Measurements from ENCODE around the gene ATXN7L3. TPM values are rescaled to one million over a fixed set of nuclear protein-coding genes. Genes with fewer than 3 reads are reported as not detected.

The ATXN7L3 gene
- total RNA-seq, 8 experiments from 2014 or later: 32.3 to 59.2 (median 50.3) TPM

- WGBS, 10 experiments: 80 to 100% (median 100%) methylated on average over 1 to 4 of the region's 14 CpGs; no CpG with 5 or more reads in 4 of the 10 experiments
- no peak overlapping the region for H3K4me3 ChIP-seq
- in situ Hi-C loops (cut with MboI; ENCODE audit: low pct_unique_long_range_greater_than_20kb in 2 of 9, low sequenced_read_pairs in 9 of 9, unreplicated experiment in 9 of 9): no loop called here
- H3K4me1 ChIP-seq (replicated peaks in 1 of 2): peaks cover 11% of the 10 kb centered on the region in 2 donors
- no peak overlapping the region for H3K27ac ChIP-seq
- peak in 3 of 8 experiments; percentile 3 to 6 (median 3) for ATAC-seq (replicated peaks in 6 of 8)
Measured at GRCh38 chr17:44193326-44194084, 6.2 kb downstream of the ATXN7L3 start.

DNA sequence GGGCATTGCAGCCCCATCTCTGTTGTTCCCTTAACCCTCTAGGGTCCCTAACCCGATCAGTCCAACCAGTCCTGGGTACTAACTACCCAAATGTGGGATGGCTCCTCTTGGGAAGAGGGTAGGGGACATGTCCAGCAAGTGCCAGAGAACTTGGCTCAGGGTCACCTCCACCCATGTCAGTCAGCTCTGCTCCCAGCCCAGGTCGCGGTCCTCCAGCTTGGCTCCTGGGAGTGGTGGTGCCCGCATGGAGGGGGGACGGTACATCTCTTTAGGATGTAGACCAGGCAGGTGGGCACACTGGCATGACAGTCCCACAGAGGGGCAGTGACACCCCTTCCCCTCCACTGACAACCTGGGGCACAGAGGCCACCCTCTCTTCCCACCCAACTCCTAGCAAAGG, 6.9 kb downstream of the ATXN7L3 start:
- in situ Hi-C loops (cut with MboI; ENCODE audit: low pct_unique_long_range_greater_than_20kb in 2 of 9, low sequenced_read_pairs in 9 of 9, unreplicated experiment in 9 of 9): no loop called here
- peak in 3 of 8 experiments; percentile 5 to 7 (median 6) for ATAC-seq (replicated peaks in 6 of 8)
- WGBS, 10 experiments: 92 to 100% (median 96%) methylated on average over 1 to 4 of the region's 5 CpGs; no CpG with 5 or more reads in 5 of the 10 experiments
- H3K4me3 ChIP-seq: no peak overlapping the region
- no peak overlapping the region for H3K27ac ChIP-seq
- peaks cover 9 to 11% of the 10 kb centered on the region in 2 donors for H3K4me1 ChIP-seq (replicated peaks in 1 of 2)

- Histone ChIP-seq H3K27ac (no peak overlapping the region), H3K4me1 (replicated peaks in 1 of 2) (peaks cover 8% of the 10 kb centered on the region in 2 donors), H3K4me3 (no peak overlapping the region)
- ATAC-seq (replicated peaks in 6 of 8): peak in 4 of 8 experiments; percentile 4 to 14 (median 6)
- in situ Hi-C loops (cut with MboI; ENCODE audit: low pct_unique_long_range_greater_than_20kb in 2 of 9, low sequenced_read_pairs in 9 of 9, unreplicated experiment in 9 of 9): no loop called here
- no CpG with 5 or more reads among the region's 7 CpGs for WGBS, 10 experiments
Measured at GRCh38 chr17:44191941-44192496, 7.7 kb downstream of the ATXN7L3 start.

- WGBS, 10 experiments: 80 to 100% (median 89%) methylated on average over 1 to 4 of the region's 5 CpGs; no CpG with 5 or more reads in 4 of the 10 experiments
- ATAC-seq (replicated peaks in 6 of 8): no peak
- no peak overlapping the region for H3K4me3 ChIP-seq
- in situ Hi-C loops (cut with MboI; ENCODE audit: low pct_unique_long_range_greater_than_20kb in 2 of 9, low sequenced_read_pairs in 9 of 9, unreplicated experiment in 9 of 9): no loop called here
- H3K4me1 ChIP-seq (replicated peaks in 1 of 2): peaks cover 8% of the 10 kb centered on the region in 2 donors
- no peak overlapping the region for H3K27ac ChIP-seq
Measured at GRCh38 chr17:44191369-44191768, 8.3 kb downstream of the ATXN7L3 start.

- 73 to 100% (median 91%) methylated on average over 1 to 6 of the region's 10 CpGs; no CpG with 5 or more reads in 4 of the 10 experiments for WGBS, 10 experiments
- in situ Hi-C loops (cut with MboI; ENCODE audit: low pct_unique_long_range_greater_than_20kb in 2 of 9, low sequenced_read_pairs in 9 of 9, unreplicated experiment in 9 of 9): no loop called here
- no peak for ATAC-seq (replicated peaks in 6 of 8)
Measured at GRCh38 chr17:44190481-44190880, 9.2 kb downstream of the ATXN7L3 start.

GRCh38 chr17:44188576-44189403, 10.9 kb downstream of the ATXN7L3 start:
- Histone ChIP-seq H3K4me1 (replicated peaks in 1 of 2) (peaks cover 17 to 19% of the 10 kb centered on the region in 2 donors), H3K4me3 (no peak overlapping the region), H3K27ac (no peak overlapping the region)
- 25 to 100% (median 88%) methylated on average over 1 to 9 of the region's 12 CpGs; no CpG with 5 or more reads in 1 of the 10 experiments for WGBS, 10 experiments
- ATAC-seq (replicated peaks in 6 of 8): no peak
- in situ Hi-C loops (cut with MboI; ENCODE audit: low pct_unique_long_range_greater_than_20kb in 2 of 9, low sequenced_read_pairs in 9 of 9, unreplicated experiment in 9 of 9): no loop called here

More at GRCh38 chr17:44190481-44190880, 9.2 kb downstream of the ATXN7L3 start:
- Histone ChIP-seq H3K27ac (no peak overlapping the region), H3K4me1 (replicated peaks in 1 of 2) (peaks cover 10% of the 10 kb centered on the region in 2 donors), H3K4me3 (no peak overlapping the region)

DNA sequence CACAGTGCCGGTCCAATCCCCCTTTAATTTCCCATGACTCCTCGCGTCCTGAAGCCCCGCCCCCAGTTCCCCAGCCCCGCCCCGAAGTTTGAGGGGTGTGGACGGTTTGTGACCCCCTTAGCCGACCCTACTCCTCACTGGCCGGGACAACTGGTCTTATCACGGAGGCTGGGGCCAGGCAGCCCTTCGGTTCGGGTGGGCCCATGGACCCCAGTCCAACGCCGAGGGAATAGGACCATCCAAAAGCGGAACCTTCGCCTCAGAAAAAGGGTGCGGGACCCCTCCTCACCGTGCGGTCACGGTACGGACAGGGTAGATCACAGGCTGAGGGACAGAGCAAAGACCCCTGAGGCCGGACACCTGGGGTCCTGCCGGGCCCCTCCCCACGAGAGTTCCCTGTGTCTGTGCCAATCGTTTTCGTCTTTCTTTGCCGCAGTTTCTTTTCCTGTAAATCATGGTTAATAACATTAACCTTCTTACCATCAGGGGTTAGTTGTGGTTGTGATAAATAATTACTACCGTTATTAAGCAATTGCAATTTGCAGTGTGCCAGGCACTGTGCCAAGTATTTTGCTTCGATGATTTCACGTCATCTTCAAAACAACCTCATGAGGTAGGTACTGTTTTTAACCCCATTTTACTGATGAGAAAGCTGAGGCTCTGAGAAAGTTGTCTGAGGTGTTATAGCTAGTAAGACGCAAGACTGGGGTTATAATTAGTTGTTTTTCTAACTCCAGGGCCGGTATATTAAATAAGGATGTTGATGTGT, 12.4 kb downstream of the ATXN7L3 start:
- Histone ChIP-seq H3K27ac (peak overlapping the region; percentile 95), H3K4me1 (replicated peaks in 1 of 2) (peaks cover 17 to 19% of the 10 kb centered on the region in 2 donors), H3K4me3 (peak overlapping the region; percentile 56 to 79 (median 70))
- 0 to 63% (median 10%) methylated on average over 3 to 16 of the region's 32 CpGs for WGBS, 10 experiments
- ATAC-seq (replicated peaks in 6 of 8): peak; percentile 40 to 68 (median 61)
- in situ Hi-C loops (cut with MboI; ENCODE audit: low pct_unique_long_range_greater_than_20kb in 2 of 9, low sequenced_read_pairs in 9 of 9, unreplicated experiment in 9 of 9): no loop called here

DNA sequence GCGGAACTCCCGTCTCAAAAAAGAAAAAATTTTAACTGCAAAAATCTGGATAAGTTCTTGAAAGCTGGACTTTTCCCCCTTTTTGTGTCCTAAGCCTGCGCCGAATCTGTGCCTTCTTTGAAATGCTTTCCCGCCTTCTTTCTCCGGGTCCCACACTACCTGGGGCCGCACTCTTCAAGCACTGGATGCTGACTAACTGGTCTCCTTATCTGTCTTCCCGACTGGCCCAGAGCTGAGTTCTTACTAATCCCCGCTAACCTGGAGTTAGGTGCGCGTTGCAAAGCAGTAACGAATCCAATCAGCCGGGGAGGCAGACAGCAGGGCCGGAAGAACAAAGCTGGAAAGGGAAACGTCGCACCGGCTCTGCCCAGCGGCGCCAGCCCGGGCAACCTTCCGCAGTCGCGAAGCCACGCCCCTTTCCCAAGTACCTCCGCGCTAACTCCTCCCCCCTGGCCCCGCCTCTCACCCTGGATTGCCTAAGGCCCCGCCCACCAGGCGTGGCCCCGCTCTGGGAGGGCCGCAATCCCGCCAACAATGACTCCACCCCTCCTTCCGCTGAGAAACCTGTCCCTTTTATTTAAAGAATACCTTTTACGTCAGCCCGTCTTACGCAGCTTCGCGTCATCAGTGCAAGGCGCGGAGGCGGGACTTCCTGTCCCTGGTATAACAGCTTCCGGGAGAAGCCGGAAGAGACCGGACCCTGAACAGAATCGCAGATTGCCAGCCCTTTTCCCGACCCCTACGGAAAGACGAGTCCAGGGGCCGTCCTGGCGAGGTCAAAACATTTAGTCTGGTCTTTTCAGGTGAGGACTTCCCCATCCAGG, 13.2 kb downstream of the ATXN7L3 start, which contains the start of gene TMUB2:
TSS of gene TMUB2 (plus strand) at position 666 of the 824 bp plus-strand sequence. CDS start 737 bp downstream, outside the sequence.
- in situ Hi-C loops (cut with MboI; ENCODE audit: low pct_unique_long_range_greater_than_20kb in 2 of 9, low sequenced_read_pairs in 9 of 9, unreplicated experiment in 9 of 9): no loop called here
- peak; percentile 86 to 93 (median 88) for ATAC-seq (replicated peaks in 6 of 8)
- H3K4me3 ChIP-seq: peak within 1 kb of the TSS; percentile 56 to 79 (median 70)
- 0 to 10% (median 0%) methylated on average over 1 to 10 of the region's 50 CpGs; no CpG with 5 or more reads in 3 of the 10 experiments for WGBS, 10 experiments
- peaks cover 17 to 19% of the 10 kb centered on the region in 2 donors for H3K4me1 ChIP-seq (replicated peaks in 1 of 2)
- peak within 1 kb of the TSS; percentile 95 for H3K27ac ChIP-seq

DNA sequence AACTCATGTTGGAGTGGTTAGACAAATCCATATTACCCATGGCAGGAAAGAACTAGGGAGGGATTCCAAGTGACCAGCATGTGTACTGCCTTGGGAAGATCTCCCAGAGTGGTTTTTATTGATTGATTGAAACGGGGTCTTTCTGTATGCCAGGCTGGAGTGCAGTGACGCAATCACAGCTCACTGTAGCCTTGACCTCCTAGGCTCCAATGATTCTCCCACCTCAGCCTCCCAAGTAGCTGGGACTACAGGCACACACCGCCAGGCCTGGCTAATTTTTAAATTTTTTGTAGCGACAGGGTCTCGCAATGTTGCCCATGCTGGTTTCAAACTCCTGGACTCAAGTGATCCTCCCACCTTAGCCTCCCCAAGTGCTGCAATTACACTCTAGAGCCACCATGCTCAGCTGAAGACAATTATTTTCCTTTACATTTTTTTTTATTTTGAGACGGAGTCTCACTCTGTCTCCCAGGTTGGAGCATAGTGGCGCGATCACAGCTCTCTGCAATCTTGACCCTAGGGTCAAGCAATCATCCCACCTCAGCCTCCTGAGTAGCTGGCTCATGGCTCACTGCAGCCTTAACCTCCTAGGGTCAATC, 15.4 kb downstream of the ATXN7L3 start:
- in situ Hi-C loops (cut with MboI; ENCODE audit: low pct_unique_long_range_greater_than_20kb in 2 of 9, low sequenced_read_pairs in 9 of 9, unreplicated experiment in 9 of 9): no loop called here
- Histone ChIP-seq H3K4me3 (no peak overlapping the region), H3K4me1 (replicated peaks in 1 of 2) (peaks cover 17 to 19% of the 10 kb centered on the region in 2 donors), H3K27ac (no peak overlapping the region)
- 46 to 100% (median 92%) methylated on average over 1 to 5 of the region's 8 CpGs; no CpG with 5 or more reads in 2 of the 10 experiments for WGBS, 10 experiments
- no peak for ATAC-seq (replicated peaks in 6 of 8)

DNA sequence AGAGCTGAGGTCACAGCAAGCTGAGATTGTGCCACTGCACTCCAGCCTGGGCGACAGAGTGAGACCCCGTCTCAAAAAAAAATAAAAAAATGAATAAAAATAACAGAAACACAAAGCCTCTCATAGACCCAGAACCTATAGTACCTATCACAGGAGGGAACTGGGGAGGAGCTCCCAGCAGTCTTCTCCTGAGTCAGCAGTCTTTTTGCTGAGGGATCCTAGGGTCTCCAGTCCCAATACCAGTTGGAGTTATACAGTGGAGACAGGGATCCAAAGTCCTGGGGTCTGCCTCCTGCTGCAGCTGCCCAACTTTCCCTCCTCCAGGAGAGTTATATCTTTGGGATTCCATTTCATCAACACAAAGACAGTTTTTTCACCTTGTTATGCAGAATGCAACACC, 16.7 kb downstream of the ATXN7L3 start:
- Histone ChIP-seq H3K4me1 (replicated peaks in 1 of 2) (peaks cover 13 to 16% of the 10 kb centered on the region in 2 donors), H3K4me3 (no peak overlapping the region), H3K27ac (no peak overlapping the region)
- in situ Hi-C loops (cut with MboI; ENCODE audit: low pct_unique_long_range_greater_than_20kb in 2 of 9, low sequenced_read_pairs in 9 of 9, unreplicated experiment in 9 of 9): no loop called here
- no peak for ATAC-seq (replicated peaks in 6 of 8)
- 88 to 100% (median 95%) methylated on average over 1 to 2 of the region's 2 CpGs; no CpG with 5 or more reads in 3 of the 10 experiments for WGBS, 10 experiments

GRCh38 chr17:44178133-44178532, 21.6 kb downstream of the ATXN7L3 start:
- WGBS, 10 experiments: 83 to 100% (median 100%) methylated on average over 1 to 8 of the region's 14 CpGs; no CpG with 5 or more reads in 5 of the 10 experiments
- H3K27ac ChIP-seq: no peak overlapping the region
- peak in 4 of 8 experiments; percentile 18 to 29 (median 23) for ATAC-seq (replicated peaks in 6 of 8)
- H3K4me1 ChIP-seq (replicated peaks in 1 of 2): no peaks in the 10 kb centered on the region
- H3K4me3 ChIP-seq: no peak overlapping the region
- in situ Hi-C loops (cut with MboI; ENCODE audit: low pct_unique_long_range_greater_than_20kb in 2 of 9, low sequenced_read_pairs in 9 of 9, unreplicated experiment in 9 of 9): no loop called here

Measured in motor neuron (in vitro differentiated cells).